Frontal cortex (tissue), 1 donor: ENCODE results near the gene PHLDA3. TPM values are rescaled to one million over a fixed set of nuclear protein-coding genes. Genes with fewer than 3 reads are reported as not detected.

Experiments used
- total RNA-seq: library from RNA; depleted of rRNA; stranded (reverse); fragments of >200 nt; gene quantifications from one replicate; pipeline ENCODE4 v1.2.3, GENCODE V29; 2014

The PHLDA3 gene
- total RNA-seq, 1 donor from 2014 or later: 5.7 TPM

Other genes with a start within 250 kb of the PHLDA3 start
- under 0.01 TPM for gene PKP1, start 185.7 kb downstream of the PHLDA3 start, total RNA-seq
- gene TNNT2, start 91.5 kb downstream of the PHLDA3 start, total RNA-seq: not detected
- not detected for gene LAD1, start 69.9 kb downstream of the PHLDA3 start, total RNA-seq
- under 0.01 TPM for gene TNNI1, start 47.5 kb downstream of the PHLDA3 start, total RNA-seq
- 12.2 TPM for gene CSRP1, start 37.9 kb upstream of the PHLDA3 start, total RNA-seq
- 33.8 TPM for gene NAV1, start 69.9 kb upstream of the PHLDA3 start, total RNA-seq